Thoracic aorta (tissue), 2 donors: ENCODE data around the gene NUDCD3. TPM values are rescaled to one million over a fixed set of nuclear protein-coding genes. Genes with fewer than 3 reads are reported as not detected.

Source experiments
- ATAC-seq: fragments of 150-250 bp; one replicate; pipeline ENCODE4 v1.8.0; 2017; ENCODE audit warnings: low read depth; ENCODE audit not compliant: insufficient number of reproducible peaks, low FRiP score
- DNase-seq: peaks from one replicate; pipeline ENCODE4 v3.0.0-alpha.2; 2020; ENCODE audit warnings: low spot score
- H3K27ac ChIP-seq, 2 donors: fragments of 200-600 bp; sonication (generic); 1 replicate in 1 of 2; 2 replicates in 1 of 2; pipeline ENCODE4 v1.5.1; 2016; ENCODE audit warnings: mild to moderate bottlenecking in 2 of 2, moderate library complexity in 2 of 2
- H3K27me3 ChIP-seq: fragments of 200-600 bp; sonication (generic); replicated peaks from 2 replicates; pipeline ENCODE4 v1.6.0; 2016; ENCODE audit warnings: mild to moderate bottlenecking; ENCODE audit not compliant: insufficient read depth
- H3K36me3 ChIP-seq: fragments of 200-600 bp; sonication (generic); one replicate; pipeline ENCODE4 v1.5.1; 2016
- H3K4me1 ChIP-seq, 2 donors: fragments of 200-600 bp; sonication (generic); 1 replicate in 1 of 2; 2 replicates in 1 of 2; pipeline versions ENCODE4 v1.5.1 to v1.6.0; 2016; ENCODE audit warnings: low read depth in 2 of 2, mild to moderate bottlenecking in 1 of 2; ENCODE audit not compliant: control insufficient read depth in 1 of 2
- H3K4me3 ChIP-seq: fragments of 200-600 bp; sonication (generic); 2 replicates; pipeline ENCODE4 v1.5.1; 2016; ENCODE audit warnings: mild to moderate bottlenecking
- H3K9me3 ChIP-seq: fragments of 200-600 bp; sonication (generic); 2 replicates; pipeline ENCODE4 v1.5.1; 2016
- total RNA-seq, 2 donors: library from RNA; depleted of rRNA; stranded (reverse); fragments of >200 nt; gene quantifications; one replicate each; pipeline versions ENCODE4 v1.1.0 to v1.2.3, GENCODE V29; 2016
- TF ChIP-seq, protein P1 (sequence below): fragments of 200-600 bp; sonication (generic); IDR thresholded peaks from one replicate; pipeline ENCODE4 v1.5.1; 2019; ENCODE audit warnings: antibody characterized with exemption

Gene NUDCD3
- total RNA-seq, 2 donors from 2014 or later, result 57.0 to 64.5 TPM

DNA sequence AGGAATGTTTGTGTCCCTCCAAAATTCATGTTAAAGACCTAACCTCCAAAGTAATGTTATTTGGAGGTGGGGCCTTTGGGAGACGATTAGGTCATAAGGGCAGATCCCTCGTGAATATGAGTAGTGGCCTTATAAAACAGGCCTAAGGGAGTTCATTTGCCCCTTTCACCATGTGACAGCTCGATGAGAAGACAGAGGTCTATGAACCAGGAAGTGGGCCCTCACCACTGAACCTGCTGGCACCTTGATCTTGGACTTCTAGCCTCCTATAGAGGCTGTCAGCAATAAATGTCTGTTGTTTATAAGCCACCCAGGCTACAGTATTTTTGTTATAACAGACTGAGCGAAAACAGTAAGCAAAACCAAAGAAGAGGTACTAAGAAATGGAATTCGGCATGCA, 14.1 kb downstream of the NUDCD3 start:
- TF ChIP-seq, protein P1, sequence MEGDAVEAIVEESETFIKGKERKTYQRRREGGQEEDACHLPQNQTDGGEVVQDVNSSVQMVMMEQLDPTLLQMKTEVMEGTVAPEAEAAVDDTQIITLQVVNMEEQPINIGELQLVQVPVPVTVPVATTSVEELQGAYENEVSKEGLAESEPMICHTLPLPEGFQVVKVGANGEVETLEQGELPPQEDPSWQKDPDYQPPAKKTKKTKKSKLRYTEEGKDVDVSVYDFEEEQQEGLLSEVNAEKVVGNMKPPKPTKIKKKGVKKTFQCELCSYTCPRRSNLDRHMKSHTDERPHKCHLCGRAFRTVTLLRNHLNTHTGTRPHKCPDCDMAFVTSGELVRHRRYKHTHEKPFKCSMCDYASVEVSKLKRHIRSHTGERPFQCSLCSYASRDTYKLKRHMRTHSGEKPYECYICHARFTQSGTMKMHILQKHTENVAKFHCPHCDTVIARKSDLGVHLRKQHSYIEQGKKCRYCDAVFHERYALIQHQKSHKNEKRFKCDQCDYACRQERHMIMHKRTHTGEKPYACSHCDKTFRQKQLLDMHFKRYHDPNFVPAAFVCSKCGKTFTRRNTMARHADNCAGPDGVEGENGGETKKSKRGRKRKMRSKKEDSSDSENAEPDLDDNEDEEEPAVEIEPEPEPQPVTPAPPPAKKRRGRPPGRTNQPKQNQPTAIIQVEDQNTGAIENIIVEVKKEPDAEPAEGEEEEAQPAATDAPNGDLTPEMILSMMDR, result no peak
- DNase-seq, result no peak
- peaks cover 0 to 24% of the 10 kb centered on the region in 2 donors for H3K4me1 ChIP-seq
- no peak overlapping the region for H3K27ac ChIP-seq
- no peaks in the 10 kb centered on the region for H3K27me3 ChIP-seq
- H3K36me3 ChIP-seq, result peaks cover 20% of the 10 kb centered on the region
- ATAC-seq, result no peak
- H3K4me3 ChIP-seq, result no peak overlapping the region
- H3K9me3 ChIP-seq, result no peaks in the 10 kb centered on the region

DNA sequence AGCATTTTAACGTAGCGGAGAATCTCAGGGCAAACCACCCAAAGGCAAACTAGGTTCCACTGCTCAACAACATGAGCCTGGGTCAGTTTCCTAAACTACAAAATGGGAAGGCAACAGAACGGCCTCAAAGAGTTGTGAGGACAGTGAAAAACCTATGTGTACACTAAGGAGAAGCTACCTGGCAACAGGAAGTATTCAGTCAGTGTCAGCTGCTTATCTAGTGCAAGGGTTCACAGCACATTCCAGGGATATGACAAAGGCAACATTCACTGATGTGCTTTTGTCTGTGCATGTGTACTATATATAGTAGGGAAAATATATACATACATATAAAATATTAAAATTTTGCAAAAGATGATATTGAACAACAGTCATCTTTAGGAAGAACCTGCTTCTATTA, 17.2 kb downstream of the NUDCD3 start:
- ATAC-seq, result no peak
- no peak overlapping the region for H3K27ac ChIP-seq
- TF ChIP-seq, protein P1, result no peak
- no peaks in the 10 kb centered on the region for H3K27me3 ChIP-seq
- H3K4me3 ChIP-seq, result no peak overlapping the region
- H3K4me1 ChIP-seq, result peaks cover 12 to 43% of the 10 kb centered on the region in 2 donors
- peaks cover 8% of the 10 kb centered on the region for H3K36me3 ChIP-seq
- H3K9me3 ChIP-seq, result no peaks in the 10 kb centered on the region
- no peak for DNase-seq

DNA sequence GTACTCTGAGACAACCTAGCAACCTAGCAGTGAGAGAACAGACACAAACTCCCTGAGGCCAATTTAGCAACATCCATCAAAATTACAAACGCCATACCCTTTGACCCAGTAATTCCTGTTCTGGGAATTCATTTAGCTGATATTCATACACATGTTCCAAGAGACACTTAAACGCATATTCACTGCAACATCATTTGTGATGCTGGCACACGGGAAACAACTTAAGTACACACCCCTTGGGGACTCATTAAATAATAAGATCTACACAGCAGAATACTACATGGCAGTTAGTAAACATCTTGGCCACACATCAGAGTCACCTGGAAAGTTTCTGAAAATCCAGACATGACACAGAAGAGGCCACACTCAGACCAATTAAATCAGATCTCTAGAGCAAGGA, 17.6 kb downstream of the NUDCD3 start:
- no peaks in the 10 kb centered on the region for H3K27me3 ChIP-seq
- ATAC-seq (no peak), DNase-seq (no peak)
- peaks cover 17 to 48% of the 10 kb centered on the region in 2 donors for H3K4me1 ChIP-seq
- H3K9me3 ChIP-seq, result no peaks in the 10 kb centered on the region
- TF ChIP-seq, protein P1, result no peak
- no peak overlapping the region for H3K4me3 ChIP-seq
- peaks cover 8% of the 10 kb centered on the region for H3K36me3 ChIP-seq
- H3K27ac ChIP-seq, result no peak overlapping the region

DNA sequence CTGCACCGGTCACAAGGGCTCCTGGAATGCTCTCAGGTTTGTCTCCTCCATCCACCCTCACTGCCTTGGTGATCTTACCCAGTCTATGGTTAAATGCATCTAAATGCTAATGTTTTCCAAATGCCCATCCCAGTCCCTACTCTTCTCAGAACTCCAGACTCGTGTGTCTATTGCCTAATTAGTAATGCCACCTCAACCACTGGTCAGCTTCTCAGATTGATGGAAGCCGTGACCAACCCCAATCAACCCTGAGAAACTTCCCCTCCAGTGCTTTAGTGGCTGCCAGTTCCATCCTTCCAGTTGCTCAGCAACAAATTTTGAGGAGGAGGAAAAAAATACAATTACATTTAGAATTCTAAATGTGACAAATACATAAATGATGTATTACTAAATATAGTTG, 18.6 kb downstream of the NUDCD3 start:
- peaks cover 8% of the 10 kb centered on the region for H3K36me3 ChIP-seq
- H3K4me3 ChIP-seq, result no peak overlapping the region
- no peak overlapping the region for H3K27ac ChIP-seq
- H3K27me3 ChIP-seq, result no peaks in the 10 kb centered on the region
- peaks cover 20 to 42% of the 10 kb centered on the region in 2 donors for H3K4me1 ChIP-seq
- no peaks in the 10 kb centered on the region for H3K9me3 ChIP-seq
- TF ChIP-seq, protein P1, result no peak
- ATAC-seq, result no peak
- DNase-seq, result no peak

DNA sequence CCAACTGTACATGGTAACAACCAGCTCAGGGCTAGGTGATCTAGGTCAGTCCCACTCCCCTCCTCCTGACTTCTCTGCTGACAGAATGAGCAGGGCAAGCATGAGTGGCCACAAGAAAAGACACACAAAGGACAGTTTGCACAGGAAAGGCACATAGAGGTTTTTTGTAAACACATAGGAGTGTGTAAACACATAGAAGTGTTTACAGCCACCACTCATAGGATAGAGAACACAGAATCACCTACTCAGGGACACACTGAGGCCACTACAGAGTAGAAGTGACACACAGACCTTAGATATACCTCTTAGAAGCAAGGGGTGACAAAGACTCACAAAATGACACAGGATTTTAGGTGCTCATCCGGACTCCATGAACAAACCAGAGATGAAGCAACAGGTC, 19.0 kb downstream of the NUDCD3 start:
- Histone ChIP-seq H3K4me1 (peaks cover 24 to 43% of the 10 kb centered on the region in 2 donors), H3K27me3 (no peaks in the 10 kb centered on the region), H3K9me3 (no peaks in the 10 kb centered on the region), H3K36me3 (peaks cover 5% of the 10 kb centered on the region), H3K4me3 (no peak overlapping the region), H3K27ac (no peak overlapping the region)
- DNase-seq (no peak), ATAC-seq (no peak)
- TF ChIP-seq, protein P1, result no peak
